ENCODE measurements around the gene SLX1A. TPM values are rescaled to one million over a fixed set of nuclear protein-coding genes. Genes with fewer than 3 reads are reported as not detected.

Gene SLX1A
- total and polyA plus RNA-seq, 2 experiments from 2014 or later = 29.5 to 97.5 TPM

DNA sequence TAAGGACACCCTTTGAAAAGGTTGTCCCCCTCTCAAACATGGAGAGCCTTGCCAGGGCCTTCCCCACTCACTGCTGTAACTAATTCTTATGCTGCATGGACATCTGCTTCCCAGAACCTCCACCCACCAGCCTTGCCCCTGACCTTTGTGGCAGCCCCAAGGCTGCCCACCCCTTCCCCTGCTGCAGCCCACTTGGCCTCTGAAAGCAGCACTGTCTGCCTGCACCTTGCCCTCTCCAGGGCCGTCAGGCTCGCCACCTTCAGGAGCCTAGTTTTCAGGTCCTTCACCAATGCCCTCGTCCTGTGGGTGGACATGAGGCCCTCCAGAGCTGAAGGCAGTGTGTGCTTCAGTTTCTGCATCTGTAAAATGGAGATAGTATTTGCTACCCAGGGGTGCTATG, 12.9 kb upstream of the SLX1A start:
- Mint-ChIP-seq H3K36me3 (ENCODE audit: low read depth) (no peaks in the 10 kb centered on the region), H3K27me3 (ENCODE audit: insufficient read depth, low read depth, poor library complexity) (peaks cover 21% of the 10 kb centered on the region), H3K4me1 (peaks cover 11% of the 10 kb centered on the region), H3K27ac (no peak overlapping the region), H3K9me3 (no peaks in the 10 kb centered on the region), H3K4me3 (no peak overlapping the region)
- Histone ChIP-seq H3F3A (replicated peaks; ENCODE audit: low read depth) (0 out of 2 replicates have a peak, but pooled peaks cover 5% of the 10 kb centered on the region), H3K4me1 (ENCODE audit: insufficient read depth) (peaks cover 4% of the 10 kb centered on the region; the same call in 1 of the 2 replicates), H3K27me3 (ENCODE audit: insufficient read depth) (peaks cover 14% of the 10 kb centered on the region; the same call in 1 of the 2 replicates), H2AFZ (no peak overlapping the region), H3K4me2 (no peak overlapping the region), H3K27ac (ENCODE audit: low read depth) (no peak overlapping the region), H4K20me1 (replicated peaks; ENCODE audit: insufficient read depth) (no peaks in the 10 kb centered on the region), H3K4me3 (no peak overlapping the region), H3K9me2 (ENCODE audit: insufficient read depth) (no peaks in the 10 kb centered on the region), H3K79me2 (replicated peaks; ENCODE audit: insufficient read depth) (no peaks in the 10 kb centered on the region), H3K36me3 (ENCODE audit: insufficient read depth) (no peaks in the 10 kb centered on the region)
- ATAC-seq (no peak), DNase-seq (ENCODE audit: low spot score) (no peak)
- no peak for TF ChIP-seq REST (IDR thresholded peaks at IDR 0.05; ENCODE audit: unreplicated experiment)
- TF ChIP-seq ZNF114 (CRISPR knock-in tag; IDR thresholded peaks at IDR 0.05) = no peak
- TF ChIP-seq ZNF331 (CRISPR knock-in tag; IDR thresholded peaks at IDR 0.05; ENCODE audit: low read depth) = no peak
- TF ChIP-seq, protein P1, sequence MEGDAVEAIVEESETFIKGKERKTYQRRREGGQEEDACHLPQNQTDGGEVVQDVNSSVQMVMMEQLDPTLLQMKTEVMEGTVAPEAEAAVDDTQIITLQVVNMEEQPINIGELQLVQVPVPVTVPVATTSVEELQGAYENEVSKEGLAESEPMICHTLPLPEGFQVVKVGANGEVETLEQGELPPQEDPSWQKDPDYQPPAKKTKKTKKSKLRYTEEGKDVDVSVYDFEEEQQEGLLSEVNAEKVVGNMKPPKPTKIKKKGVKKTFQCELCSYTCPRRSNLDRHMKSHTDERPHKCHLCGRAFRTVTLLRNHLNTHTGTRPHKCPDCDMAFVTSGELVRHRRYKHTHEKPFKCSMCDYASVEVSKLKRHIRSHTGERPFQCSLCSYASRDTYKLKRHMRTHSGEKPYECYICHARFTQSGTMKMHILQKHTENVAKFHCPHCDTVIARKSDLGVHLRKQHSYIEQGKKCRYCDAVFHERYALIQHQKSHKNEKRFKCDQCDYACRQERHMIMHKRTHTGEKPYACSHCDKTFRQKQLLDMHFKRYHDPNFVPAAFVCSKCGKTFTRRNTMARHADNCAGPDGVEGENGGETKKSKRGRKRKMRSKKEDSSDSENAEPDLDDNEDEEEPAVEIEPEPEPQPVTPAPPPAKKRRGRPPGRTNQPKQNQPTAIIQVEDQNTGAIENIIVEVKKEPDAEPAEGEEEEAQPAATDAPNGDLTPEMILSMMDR (conservative IDR thresholded peaks at IDR 0.05; ENCODE audit: low read depth in 2 of 2) = no peak
- no peak for TF ChIP-seq JUNB (IDR thresholded peaks at IDR 0.05; ENCODE audit: unreplicated experiment)
- TF ChIP-seq NANOG (IDR thresholded peaks at IDR 0.05; ENCODE audit: borderline replicate concordance) = no peak
- no peak for TF ChIP-seq ZNF462 (CRISPR knock-in tag; IDR thresholded peaks at IDR 0.05)
- no peak for TF ChIP-seq STAT1 (IDR thresholded peaks at IDR 0.05; ENCODE audit: unreplicated experiment)
- no peak for TF ChIP-seq EZH2phosphoT487 (IDR thresholded peaks at IDR 0.05; ENCODE audit: unreplicated experiment)
